Ectodermal cell (in vitro differentiated cells): ENCODE results near the gene CD7.

ENCODE experiments used
- H3K27ac ChIP-seq: 2 replicates; pipeline ENCODE4 v1.7.0; 2013; ENCODE audit warnings: mild to moderate bottlenecking, low read depth, low read length; ENCODE audit not compliant: insufficient read depth, poor library complexity, severe bottlenecking
- H3K27me3 ChIP-seq: 2 replicates; pipeline ENCODE4 v1.7.0; 2013; ENCODE audit warnings: mild to moderate bottlenecking, low read length; ENCODE audit not compliant: insufficient read depth, control insufficient read depth, poor library complexity, severe bottlenecking
- H3K36me3 ChIP-seq: one replicate; pipeline ENCODE4 v1.7.0; 2013; ENCODE audit warnings: low read length; ENCODE audit not compliant: control insufficient read depth, insufficient read depth
- H3K4me1 ChIP-seq: one replicate; pipeline ENCODE4 v1.7.0; 2013; ENCODE audit warnings: low read length; ENCODE audit not compliant: control insufficient read depth, insufficient read depth
- H3K4me3 ChIP-seq: 2 replicates; pipeline ENCODE4 v1.7.0; 2013; ENCODE audit warnings: low read depth, low read length, control low read depth; ENCODE audit not compliant: insufficient read depth
- H3K9me3 ChIP-seq: 2 replicates; pipeline ENCODE4 v1.7.0; 2013; ENCODE audit warnings: mild to moderate bottlenecking, low read length, moderate library complexity; ENCODE audit not compliant: control insufficient read depth
- WGBS, 2 experiments: methylation state at CpG; one replicate each; pipeline ENCODE4 v1.1.7; 2013; ENCODE audit warnings: missing lambda C conversion rate in 2 of 2; 5-methylcytosine and 5-hydroxymethylcytosine counted together

The CD7 gene

DNA sequence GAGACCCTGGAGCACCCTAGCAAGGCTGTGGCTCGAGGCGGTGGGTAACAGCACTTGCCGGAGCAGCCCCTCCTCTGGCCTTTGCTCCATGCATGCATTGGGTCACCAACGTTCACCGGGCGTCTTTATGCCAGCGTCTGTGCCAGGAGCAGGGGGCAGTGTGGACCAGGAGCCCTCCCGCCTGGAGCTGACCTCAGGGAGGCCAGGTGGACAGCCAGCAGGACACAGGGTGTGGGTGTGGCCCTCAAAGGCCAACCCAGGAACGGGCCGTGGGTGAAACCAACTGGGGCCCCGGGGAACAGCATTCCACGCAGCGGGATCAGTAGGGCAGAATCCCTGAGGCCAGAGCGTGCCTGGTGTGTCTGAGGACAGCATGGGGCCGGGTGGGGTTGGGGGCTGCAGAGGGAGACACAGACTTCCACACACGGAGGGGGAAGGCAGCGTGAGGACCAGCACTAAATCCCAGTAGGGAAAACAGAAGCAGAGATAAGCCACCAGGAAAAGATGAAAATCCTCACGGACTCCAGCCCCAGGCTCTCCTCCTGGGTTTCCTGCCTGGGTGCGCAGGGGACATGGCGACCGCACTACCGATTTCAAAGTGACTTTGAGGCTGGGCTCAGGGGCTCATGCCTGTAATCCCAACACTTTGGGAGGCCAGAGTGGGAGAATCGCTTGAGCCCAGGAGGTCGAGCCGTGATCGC lies 2.9 kb upstream of the CD7 start:
- H3K9me3 ChIP-seq = no peaks in the 10 kb centered on the region
- no peak overlapping the region for H3K4me3 ChIP-seq
- no peak overlapping the region for H3K27ac ChIP-seq
- 88 to 89% methylated on average over 26 of the region's 26 CpGs for WGBS, 2 experiments
- peaks cover 22% of the 10 kb centered on the region for H3K4me1 ChIP-seq
- H3K36me3 ChIP-seq = no peaks in the 10 kb centered on the region
- H3K27me3 ChIP-seq = peaks cover 5% of the 10 kb centered on the region

DNA sequence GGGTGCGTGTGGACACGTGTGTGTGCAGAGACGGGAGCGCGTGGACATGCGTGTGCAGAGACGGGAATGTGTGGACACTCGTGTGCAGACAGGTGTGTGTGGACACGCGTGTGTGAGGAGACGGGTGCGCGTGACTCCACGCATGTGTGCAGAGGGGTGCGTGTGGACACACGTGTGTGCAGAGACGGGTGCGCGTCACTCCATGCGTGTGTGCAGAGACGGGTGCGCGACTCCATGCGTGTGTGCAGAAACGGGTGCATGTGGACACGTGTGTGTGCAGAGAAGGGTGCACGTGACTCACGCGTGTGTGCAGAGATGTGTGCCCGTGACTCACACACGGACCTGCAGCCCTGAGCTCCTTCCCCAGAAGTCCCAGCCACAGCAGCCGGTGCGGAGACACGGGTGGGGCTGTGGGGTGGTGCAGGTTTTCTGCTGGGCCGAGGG lies 2.2 kb upstream of the CD7 start:
- Histone ChIP-seq H3K9me3 (no peaks in the 10 kb centered on the region), H3K36me3 (no peaks in the 10 kb centered on the region), H3K27ac (no peak overlapping the region), H3K4me1 (peaks cover 22% of the 10 kb centered on the region), H3K27me3 (peaks cover 5% of the 10 kb centered on the region), H3K4me3 (no peak overlapping the region)
- 96% methylated on average over 35 of the region's 35 CpGs for WGBS, 2 experiments

DNA sequence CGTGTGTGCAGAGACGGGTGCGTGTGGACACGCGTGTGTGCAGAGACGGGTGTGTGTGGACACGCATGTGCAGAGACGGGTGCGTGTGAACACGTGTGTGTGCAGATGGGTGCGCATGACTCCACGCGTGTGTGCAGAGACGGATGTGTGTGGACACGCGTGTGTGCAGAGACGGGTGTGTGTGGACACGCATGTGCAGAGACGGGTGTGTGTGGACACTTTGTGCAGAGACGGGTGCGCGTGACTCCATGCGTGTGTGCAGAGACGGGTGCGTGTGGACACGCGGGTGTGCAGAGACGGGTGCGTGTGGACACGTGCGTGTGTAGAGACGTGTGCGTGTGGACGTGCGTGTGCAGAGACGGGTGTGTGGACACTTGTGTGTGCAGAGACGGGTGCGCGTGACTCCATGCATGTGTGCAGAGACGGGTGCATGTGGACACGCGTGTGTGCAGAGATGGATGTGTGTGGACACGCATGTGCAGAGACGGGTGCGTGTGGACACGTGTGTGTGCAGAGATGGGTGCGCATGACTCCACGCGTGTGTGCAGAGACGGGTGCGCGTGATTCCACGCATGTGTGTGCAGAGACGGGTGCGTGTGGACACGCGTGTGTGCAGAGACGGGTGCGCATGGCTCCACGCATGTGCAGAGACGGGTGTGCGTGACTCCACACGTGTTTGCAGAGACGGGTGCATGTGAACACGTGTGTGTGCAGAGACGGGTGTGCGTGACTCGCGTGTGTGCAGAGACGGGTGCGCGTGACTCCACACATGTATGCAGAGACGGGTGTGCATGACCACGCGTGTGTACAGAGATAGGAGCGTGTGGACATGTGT lies 1.6 kb upstream of the CD7 start:
- 95% methylated on average over 76 of the region's 76 CpGs for WGBS, 2 experiments
- no peak overlapping the region for H3K4me3 ChIP-seq
- peaks cover 17% of the 10 kb centered on the region for H3K4me1 ChIP-seq
- H3K36me3 ChIP-seq = no peaks in the 10 kb centered on the region
- no peak overlapping the region for H3K27ac ChIP-seq
- no peaks in the 10 kb centered on the region for H3K9me3 ChIP-seq
- H3K27me3 ChIP-seq = peaks cover 5% of the 10 kb centered on the region

GRCh38 chr17:82318169-82318498 lies 726 bp upstream of the CD7 start:
- Histone ChIP-seq H3K4me3 (no peak overlapping the region), H3K4me1 (peaks cover 11% of the 10 kb centered on the region), H3K27ac (no peak overlapping the region), H3K36me3 (no peaks in the 10 kb centered on the region), H3K9me3 (no peaks in the 10 kb centered on the region), H3K27me3 (peaks cover 5% of the 10 kb centered on the region)
- WGBS, 2 experiments = 94 to 97% methylated on average over 20 of the region's 20 CpGs

- WGBS, 2 experiments = 92 to 93% methylated on average over 29 of the region's 29 CpGs
- Histone ChIP-seq H3K4me1 (peaks cover 11% of the 10 kb centered on the region), H3K36me3 (no peaks in the 10 kb centered on the region), H3K4me3 (no peak overlapping the region), H3K27ac (no peak overlapping the region), H3K27me3 (peaks cover 5% of the 10 kb centered on the region), H3K9me3 (no peaks in the 10 kb centered on the region)
Measured at GRCh38 chr17:82316651-82317393, 586 bp downstream of the CD7 start.

GRCh38 chr17:82315703-82316358 lies 1.6 kb downstream of the CD7 start:
- Histone ChIP-seq H3K9me3 (no peaks in the 10 kb centered on the region), H3K27me3 (peaks cover 3% of the 10 kb centered on the region), H3K4me1 (peaks cover 11% of the 10 kb centered on the region), H3K27ac (no peak overlapping the region), H3K4me3 (no peak overlapping the region), H3K36me3 (no peaks in the 10 kb centered on the region)
- WGBS, 2 experiments = 60 to 61% methylated on average over 36 of the region's 36 CpGs

- Histone ChIP-seq H3K4me3 (no peak overlapping the region), H3K27ac (no peak overlapping the region), H3K4me1 (peaks cover 11% of the 10 kb centered on the region), H3K27me3 (no peaks in the 10 kb centered on the region), H3K9me3 (no peaks in the 10 kb centered on the region), H3K36me3 (no peaks in the 10 kb centered on the region)
- 88 to 89% methylated on average over 32 of the region's 32 CpGs for WGBS, 2 experiments
Measured at GRCh38 chr17:82314727-82315605, 2.4 kb downstream of the CD7 start.

DNA sequence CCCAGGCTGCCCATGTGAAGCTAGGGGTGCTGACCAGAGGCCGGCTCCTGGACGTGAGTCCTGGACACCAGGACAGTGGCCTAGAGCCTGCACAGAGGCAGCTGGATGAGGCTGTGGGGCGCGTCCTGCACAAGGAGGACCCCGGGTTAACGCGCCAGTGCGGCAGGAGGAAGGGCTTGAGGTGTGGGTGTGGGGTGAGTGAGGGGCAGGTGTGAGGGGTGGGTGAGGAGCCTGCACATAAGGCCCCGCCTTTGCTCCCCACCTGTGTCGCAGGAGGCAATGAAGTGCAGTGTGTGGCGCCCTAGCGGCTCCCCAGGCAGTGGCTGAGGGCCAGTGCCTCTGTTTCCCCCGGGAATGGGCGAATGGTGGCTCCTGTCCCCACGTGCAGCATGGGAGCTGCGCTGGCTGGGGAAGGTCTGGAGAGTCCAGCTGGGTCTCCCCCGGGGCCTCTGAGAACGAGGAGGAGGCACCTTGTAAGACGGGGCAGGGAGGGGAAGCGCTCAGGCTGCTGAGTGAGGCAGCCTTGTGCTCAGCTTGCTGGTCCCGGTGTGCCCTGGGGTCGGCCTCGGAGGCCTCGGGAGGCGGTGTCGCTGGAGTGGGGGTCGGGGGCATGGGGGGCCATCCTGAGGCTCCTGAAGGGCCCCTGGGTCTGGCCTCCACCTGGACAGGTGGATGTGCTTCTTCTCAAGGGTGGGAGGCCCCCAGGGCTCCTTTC lies 3.2 kb downstream of the CD7 start:
- Histone ChIP-seq H3K4me1 (peaks cover 11% of the 10 kb centered on the region), H3K36me3 (no peaks in the 10 kb centered on the region), H3K27ac (no peak overlapping the region), H3K9me3 (no peaks in the 10 kb centered on the region), H3K27me3 (no peaks in the 10 kb centered on the region), H3K4me3 (no peak overlapping the region)
- 92% methylated on average over 27 of the region's 27 CpGs for WGBS, 2 experiments
